ENCODE data around the gene NCAPH2. TPM values are rescaled to one million over a fixed set of nuclear protein-coding genes. Genes with fewer than 3 reads are reported as not detected.

NCAPH2 gene
- total RNA-seq, 1 donor from 2014 or later: 46.9 TPM

DNA sequence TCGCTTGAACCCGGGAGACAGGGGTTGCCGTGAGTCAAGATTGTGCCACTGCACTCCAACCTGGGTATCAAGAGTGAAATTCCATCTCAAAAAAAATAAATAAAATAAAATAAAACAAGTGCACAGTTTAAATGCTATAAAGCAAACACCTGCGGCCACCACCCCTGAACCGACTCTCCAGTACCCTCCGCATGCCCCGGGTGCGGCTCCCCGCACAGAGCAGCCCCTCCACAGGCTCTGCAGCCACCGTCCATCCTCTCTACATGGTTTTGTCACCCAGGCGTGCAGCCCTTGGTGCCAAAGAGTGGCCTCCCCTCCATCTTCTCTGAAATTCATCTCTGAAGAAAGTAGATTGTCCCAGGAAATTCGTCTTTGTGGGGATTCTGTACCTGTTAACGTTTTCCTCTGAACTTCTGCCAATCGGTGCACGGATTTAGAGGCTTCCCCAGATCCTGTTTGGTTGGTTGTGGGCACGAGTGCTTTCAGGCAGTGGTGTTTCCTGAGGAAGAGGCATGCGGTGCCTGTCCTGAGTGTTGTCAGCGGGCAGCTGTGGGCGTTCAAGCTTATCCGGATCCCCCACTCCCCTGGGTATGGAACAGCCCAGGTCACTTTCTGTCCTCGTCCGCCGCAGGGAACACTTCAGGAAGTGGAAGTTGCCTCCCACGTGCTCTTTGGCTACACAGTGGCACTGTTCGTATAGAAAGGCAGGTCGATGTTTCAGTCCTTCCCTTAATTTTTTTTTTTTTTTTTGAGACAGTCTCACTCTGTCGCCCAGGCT, 17.3 kb upstream of the NCAPH2 start:
- DNase-seq: no peak

DNA sequence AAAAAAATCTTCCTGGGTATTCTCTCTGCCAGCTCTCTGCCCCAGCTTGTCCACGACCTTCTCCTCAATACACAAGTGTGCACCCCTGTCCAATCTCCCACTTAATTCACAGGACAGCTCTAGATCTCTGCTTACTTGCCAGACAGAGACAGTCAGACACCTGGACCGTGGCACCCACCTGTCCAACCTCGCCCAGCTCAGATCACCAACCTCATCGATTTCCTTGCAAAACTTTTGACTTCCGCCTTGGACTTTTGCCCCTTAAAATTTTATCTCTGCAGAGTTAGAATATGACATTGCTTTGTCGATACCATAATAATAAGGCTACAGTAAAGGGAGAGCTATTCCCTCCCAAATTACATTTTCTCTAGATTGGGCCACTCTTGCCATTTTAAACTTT, 10.9 kb upstream of the NCAPH2 start:
- no peak for DNase-seq

DNA sequence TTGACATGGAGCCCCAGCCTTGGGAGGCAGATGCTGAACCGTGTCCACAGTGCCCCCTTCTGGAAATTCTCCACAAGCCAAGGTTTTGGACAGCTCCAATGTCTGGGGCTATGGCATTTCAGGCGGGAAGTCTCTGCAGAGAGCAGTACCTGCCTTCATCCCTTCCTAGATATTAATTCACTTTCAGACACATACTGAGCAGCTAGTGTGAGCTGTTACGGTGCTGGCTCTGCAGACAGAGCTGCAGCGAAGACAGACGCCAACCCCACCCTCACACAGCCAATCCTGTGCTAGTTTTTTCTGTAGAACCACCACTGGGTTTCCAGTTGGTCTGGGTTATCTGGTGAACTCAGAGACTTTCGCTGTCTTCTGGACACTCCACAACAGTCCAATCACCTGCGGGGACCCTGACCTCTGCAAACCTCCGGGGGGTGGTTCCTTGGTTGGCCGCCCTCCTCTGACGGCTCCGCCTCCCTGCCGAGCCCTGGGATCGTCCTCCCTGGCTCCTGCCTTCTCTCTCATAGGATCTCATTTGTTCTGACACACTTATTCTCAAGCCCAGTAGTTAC, 9.6 kb upstream of the NCAPH2 start:
- DNase-seq: peak; percentile 15

DNA sequence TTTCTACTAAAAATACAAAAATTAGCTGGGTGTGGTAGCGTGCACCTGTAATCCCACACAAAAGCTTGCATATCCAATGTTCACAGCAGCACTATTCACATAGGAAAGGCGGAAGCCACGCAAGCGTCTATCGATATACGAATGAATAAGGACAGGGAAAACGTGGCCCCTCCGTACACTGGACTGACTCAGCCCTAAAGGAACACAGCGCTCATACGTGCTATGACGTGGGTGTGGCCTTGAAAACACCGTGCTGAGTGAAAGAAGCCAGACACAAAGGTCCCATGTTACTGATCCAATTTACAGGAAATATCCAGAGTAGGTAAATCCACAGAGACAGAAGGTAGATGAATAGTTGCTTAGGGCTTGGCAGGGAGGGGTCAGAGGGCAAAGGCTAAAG, 7.6 kb upstream of the NCAPH2 start:
- DNase-seq: no peak

DNA sequence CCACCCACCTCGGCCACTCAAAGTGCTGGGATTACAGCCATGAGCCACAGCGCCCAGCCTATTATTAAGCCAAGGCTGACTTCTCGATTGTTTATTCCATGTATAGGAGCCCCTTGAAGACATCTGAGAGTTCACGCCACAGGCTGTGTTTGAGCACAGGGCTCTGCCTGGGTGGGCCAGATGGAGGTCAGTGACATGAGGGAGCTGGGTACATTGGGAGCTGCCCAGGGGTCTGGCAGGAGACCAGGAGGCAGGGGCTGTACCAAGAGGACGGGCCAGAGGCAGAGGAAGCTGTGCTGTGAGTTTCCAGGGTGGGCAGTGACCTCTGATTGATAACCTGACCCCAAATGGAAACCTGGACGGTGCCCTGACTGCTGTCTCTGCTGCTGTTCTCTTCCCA, 5.9 kb upstream of the NCAPH2 start:
- DNase-seq: no peak

- no peak for DNase-seq
These were observed 5.2 kb upstream of the NCAPH2 start for GRCh38 chr22:50502628-50503474.

DNA sequence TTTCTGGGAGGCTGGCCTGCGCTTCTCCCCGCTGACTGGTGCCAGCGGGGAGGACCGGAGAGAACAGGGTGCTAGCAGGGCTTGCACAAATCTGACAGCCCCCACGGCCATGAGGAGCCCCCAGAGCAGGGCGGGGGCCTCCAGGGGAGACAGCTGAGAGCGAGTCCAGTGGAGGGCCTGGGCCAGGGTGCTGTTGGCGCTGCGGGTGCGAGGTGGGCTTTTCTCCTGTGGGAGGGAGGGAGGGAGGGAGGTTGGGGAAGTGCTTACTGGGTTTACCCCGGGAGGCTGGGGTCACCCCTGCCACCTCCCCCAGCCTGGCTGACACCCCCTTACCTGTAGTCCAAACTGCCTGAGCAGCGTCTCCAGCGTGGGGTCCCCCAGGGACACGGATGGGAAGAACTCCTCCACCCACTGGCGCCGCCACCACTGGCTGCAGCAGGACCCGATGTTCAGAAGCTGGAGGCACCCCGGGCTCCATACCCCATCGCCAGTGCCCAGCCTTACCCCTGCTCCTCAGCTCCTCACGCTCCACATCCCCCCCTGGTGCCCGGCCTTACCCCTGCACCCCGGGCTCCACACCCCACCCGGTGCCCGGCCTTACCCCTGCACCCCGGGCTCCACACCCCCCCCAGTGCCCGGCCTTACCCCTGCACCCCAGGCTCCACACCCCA, 4.4 kb upstream of the NCAPH2 start:
- DNase-seq: no peak

- no peak for DNase-seq
These were observed 3.4 kb upstream of the NCAPH2 start for GRCh38 chr22:50504369-50505211.

DNA sequence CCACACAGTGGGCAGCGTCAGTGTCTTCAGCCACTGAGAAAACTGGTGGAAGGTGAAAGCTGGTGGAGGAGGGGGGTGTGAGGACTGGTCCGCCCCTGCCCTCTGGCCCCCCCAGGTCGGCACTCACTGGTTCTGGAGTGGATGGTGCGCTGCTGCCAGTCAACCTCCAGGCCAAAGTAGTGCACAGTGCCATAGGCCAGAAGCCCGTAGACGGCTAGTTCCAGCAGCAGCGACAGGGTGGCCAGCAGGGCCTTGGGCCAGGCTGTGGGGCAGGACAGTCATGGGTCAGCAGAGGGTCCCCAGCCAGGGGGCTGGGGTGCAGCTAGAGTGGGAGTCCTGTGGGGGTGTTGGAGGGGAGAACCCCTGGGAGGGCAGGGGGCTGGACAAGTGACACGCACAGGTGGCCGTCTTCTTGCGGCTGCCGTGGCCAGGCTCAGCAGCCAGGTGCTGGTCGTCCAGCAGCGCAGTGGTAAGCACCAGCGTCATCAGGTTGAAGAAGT, 2.7 kb upstream of the NCAPH2 start:
- DNase-seq: no peak

DNA sequence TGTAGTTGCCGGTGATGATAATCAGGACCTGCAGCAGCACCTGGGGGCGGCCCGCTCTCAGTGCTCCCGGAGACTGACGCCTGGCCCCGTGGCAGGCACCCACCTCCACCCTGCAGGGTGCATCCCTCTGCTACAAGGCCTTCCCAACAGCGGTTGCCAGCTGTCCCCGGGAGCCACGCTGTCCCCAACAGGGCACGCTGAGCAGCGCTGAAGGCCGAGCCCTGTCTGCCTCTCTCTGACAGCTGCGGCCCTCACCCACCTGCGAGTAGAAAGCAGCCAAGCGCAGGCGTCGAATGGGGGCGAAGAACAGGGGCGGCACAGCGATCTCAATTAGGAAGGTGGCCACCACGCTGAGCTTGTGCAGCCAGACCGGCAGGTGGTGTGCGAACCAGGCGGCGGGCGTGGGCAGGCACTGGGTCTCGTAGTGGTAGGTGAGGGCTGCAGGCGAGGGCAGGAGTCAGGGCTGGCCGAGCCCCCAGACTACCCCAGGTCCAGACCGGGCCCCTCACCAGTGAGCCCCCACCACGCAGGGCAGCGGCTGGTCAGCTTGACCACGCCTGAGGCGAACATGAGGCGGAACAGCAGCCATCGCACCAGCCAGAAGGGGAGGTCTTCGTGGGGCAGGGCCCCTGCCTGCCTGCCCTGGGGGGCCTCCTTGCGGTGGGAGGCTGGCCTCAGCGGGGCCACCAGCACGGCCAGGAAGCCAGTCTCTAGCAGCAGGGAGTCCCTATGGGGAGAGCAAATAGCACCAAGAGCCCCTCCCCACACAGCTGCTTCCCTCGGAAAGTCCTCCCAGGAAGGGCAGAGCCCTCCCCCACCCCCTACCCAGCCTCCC, 2.0 kb upstream of the NCAPH2 start:
- no peak for DNase-seq

- DNase-seq: no peak
These were observed 1.2 kb upstream of the NCAPH2 start for GRCh38 chr22:50506611-50507420.

- DNase-seq: peak; percentile 97
These were observed 518 bp upstream of the NCAPH2 start, which contains the start of gene LMF2 for GRCh38 chr22:50507421-50507990. TSS of gene LMF2 (minus strand) at chr22:50507702. CDS start at chr22:50507675, 27 bp downstream.

DNA sequence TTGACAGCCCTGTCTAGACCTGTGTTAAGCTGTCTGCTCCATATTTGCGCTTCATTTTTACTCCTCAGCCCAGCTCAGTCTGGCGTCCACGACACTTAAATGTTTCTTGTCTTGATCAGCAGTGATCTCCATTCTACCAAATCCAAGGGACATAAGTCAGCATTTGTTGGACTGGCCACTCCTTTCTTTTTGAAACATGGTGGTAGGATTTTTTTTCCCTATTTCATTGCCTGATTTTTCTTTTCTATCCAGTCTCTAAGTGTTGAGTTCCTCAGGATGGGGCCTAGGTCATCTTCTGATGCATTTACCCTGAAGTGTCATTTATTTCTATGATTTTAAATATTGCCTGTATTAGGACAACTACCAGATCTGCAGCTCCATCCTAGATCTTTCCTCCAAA, 873 bp downstream of the NCAPH2 start:
- no peak for DNase-seq

DNA sequence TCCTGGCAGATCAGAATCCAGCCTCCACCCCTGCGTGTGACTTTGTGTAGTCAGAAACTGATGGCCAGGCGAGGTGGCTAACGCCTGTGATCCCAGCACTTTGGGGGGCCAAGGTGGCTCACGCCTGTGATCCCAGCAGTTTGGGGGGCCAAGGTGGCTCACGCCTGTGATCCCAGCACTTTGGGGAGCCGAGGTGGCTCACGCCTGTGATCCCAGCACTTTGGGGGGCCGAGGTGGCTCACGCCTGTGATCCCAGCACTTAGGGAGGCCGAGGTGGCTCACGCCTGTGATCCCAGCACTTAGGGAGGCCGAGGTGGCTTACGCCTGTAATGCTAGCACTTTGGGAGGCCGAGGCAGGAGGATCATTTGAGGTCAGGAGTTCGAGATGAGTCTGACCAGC, 5.2 kb downstream of the NCAPH2 start:
- DNase-seq: no peak

DNA sequence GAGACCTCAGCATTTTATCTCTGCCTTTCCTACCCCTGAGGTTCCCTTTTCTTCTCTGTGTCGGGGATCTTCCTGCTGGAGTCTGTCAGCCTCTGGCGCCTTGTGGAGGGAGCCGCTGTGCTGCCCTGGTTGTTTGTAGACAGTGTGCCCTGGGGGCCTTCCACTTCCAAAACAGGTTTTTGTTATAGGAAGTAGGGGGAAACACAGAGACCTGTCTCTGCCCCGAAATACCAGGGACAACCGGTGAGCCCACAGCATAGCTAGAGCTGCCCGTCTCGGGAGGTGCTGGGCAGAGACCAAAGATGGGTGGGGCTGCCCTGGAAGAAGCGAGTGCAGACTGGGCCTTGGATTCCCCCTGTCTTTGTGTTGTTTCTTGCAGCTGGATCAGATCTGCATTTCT, 8.0 kb downstream of the NCAPH2 start:
- no peak for DNase-seq

DNA sequence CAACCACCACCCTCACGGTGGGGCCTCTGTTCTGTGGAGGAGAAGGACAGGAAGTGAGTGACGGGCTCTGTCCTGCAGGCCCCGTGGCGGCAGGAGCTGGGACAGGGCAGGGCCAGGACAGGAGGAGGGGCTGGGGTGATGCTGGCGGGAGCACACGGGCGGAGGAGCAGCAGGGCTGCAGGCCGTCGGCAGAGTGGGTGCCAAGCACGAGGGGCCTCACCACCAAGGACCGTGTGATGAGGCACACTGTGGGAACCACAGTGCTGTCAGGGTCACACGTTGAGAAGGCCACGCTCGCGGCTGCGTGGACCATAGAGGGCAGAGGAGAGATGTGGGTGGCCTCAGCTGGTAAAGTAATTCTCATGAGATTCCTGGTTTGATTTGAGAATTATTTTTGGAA, 8.9 kb downstream of the NCAPH2 start:
- DNase-seq: no peak

DNA sequence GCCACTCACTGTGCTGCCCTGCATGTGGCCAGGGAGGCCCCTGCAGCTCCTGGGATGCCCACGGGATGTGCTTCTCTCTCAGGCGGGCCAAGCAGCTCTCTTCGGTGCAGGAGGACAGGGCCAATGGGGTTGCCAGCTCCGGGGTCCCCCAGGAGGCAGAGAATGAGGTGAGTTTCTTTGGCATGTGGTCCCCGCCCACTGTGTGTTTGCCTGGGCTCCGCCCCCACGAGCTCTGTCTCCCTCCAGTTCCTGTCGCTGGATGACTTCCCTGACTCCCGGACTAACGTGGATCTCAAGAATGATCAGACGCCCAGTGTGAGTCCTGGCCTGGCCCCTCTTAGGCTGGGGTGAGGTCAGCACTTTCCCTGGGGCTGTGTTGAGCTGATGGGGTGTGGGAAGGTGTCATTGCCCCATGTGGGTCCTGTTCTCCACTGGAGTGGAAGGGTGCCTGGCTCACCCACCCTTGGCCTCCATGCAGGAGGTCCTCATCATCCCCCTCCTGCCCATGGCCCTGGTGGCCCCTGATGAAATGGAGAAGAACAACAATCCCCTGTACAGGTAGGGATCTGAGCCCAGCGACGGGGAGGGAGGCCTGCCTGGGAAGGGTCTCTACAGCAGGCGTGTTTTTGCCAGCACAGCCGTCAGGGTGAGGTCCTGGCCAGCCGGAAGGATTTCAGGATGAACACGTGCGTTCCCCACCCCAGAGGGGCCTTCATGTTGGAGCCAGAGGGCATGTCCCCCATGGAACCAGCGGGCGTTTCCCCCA, 9.7 kb downstream of the NCAPH2 start:
- no peak for DNase-seq

- DNase-seq: no peak
These were observed 10.6 kb downstream of the NCAPH2 start for GRCh38 chr22:50518606-50519005.

- DNase-seq: no peak
These were observed 11.1 kb downstream of the NCAPH2 start for GRCh38 chr22:50519151-50519550.

All from occipital lobe (tissue), 2 donors.